EL (cell line): Measurements from ENCODE around the gene HYCC2.
"Not testable (repeated sequence)": the region's sequence is repeated elsewhere in the genome, so short reads cannot be mapped to it uniquely, and the experiment has no call there.

Experiments
- DNase-seq: peaks from one replicate; pipeline ENCODE4 v3.0.0-alpha.2; 2016

The HYCC2 gene

GRCh38 chr2:201070948-201071478, 458 bp downstream of the HYCC2 start:
- peak; percentile 30 for DNase-seq

GRCh38 chr2:201064797-201065329, 6.6 kb downstream of the HYCC2 start:
- no peak for DNase-seq

- DNase-seq: not testable (repeated sequence)
These were observed 8.0 kb downstream of the HYCC2 start for GRCh38 chr2:201063516-201063915.

GRCh38 chr2:201059961-201060755, 11.3 kb downstream of the HYCC2 start:
- DNase-seq: no peak

- DNase-seq: no peak
These were observed 12.6 kb downstream of the HYCC2 start for GRCh38 chr2:201058914-201059313.

- no peak for DNase-seq
These were observed 13.7 kb downstream of the HYCC2 start for GRCh38 chr2:201057715-201058248.

GRCh38 chr2:201057087-201057521, 14.4 kb downstream of the HYCC2 start:
- DNase-seq: no peak

- no peak for DNase-seq
These were observed 22.0 kb downstream of the HYCC2 start for GRCh38 chr2:201049455-201049854.

GRCh38 chr2:201046881-201047280, 24.6 kb downstream of the HYCC2 start:
- DNase-seq: no peak

- DNase-seq: not testable (repeated sequence)
These were observed 28.4 kb downstream of the HYCC2 start for GRCh38 chr2:201043050-201043449.

GRCh38 chr2:201042451-201042850, 29.0 kb downstream of the HYCC2 start:
- DNase-seq: not testable (repeated sequence)

GRCh38 chr2:201040867-201041628, 30.4 kb downstream of the HYCC2 start:
- no peak for DNase-seq

GRCh38 chr2:201038855-201039254, 32.6 kb downstream of the HYCC2 start:
- no peak for DNase-seq

- not testable (repeated sequence) for DNase-seq
These were observed 33.1 kb downstream of the HYCC2 start for GRCh38 chr2:201038361-201038760.

- DNase-seq: not testable (repeated sequence)
These were observed 37.1 kb downstream of the HYCC2 start for GRCh38 chr2:201034355-201034754.

- no peak for DNase-seq
These were observed 47.0 kb downstream of the HYCC2 start for GRCh38 chr2:201024518-201024917.

- DNase-seq: no peak
These were observed 49.6 kb downstream of the HYCC2 start for GRCh38 chr2:201021914-201022313.
